GM19455 (cell line): Measurements from ENCODE around the gene WASF1.

Source experiments
- ATAC-seq: cut with Tn5 transposase; IDR thresholded peaks from one replicate; pipeline ENCODE4 v1.9.1; 2021; ENCODE audit not compliant: unreplicated experiment

WASF1 gene

DNA sequence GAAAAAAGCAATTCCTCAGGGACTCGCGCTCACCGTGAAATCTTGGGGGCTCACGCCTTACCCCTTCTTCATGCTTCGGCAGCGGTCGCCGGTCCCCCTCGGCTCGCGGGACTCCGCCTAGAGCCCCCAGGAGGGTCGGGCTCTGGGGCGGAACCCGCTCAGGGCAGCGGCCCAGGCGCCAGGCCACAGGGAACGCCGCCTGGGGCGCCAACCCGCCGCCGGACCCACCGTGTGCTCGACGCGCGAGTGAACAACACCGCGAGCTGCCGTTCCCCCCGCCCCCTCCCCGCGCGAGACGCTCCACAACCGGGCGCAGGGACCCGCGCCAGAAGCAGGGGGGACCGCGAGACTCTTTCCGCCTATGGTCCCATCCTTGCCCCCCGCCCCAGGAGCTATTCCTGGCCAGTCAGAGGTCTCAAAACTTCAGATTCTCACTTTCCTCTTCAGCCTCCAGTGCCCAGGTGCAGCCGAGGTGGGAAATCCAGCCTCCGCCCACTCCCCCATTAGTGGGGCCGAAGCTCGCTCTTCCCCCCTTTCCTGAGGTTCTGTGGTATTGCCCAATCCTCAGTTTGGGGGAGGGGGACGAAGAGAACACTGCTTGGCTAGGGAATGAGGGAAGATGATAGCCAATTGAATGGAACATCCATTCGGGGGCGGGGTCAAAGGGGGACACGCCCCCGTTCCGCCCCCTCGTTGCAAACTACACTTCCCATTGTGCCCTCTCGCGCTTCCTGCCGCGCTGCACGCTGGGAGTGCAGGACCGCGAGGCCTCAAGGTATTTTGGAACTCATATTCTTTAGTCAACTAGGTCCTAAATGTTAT is at the start of gene WASF1:
Gene WASF1, minus strand, starts transcription at position 265 of the 822 bp plus-strand sequence. CDS start 52,069 bp downstream, outside the sequence.
- ATAC-seq, result peak; percentile 86

- ATAC-seq, result no peak
Measured at GRCh38 chr6:110226261-110226660, 46.8 kb upstream of the WASF1 start.

- no peak for ATAC-seq
Measured at GRCh38 chr6:110221738-110222137, 42.3 kb upstream of the WASF1 start.

- no peak for ATAC-seq
Measured at GRCh38 chr6:110217266-110217665, 37.8 kb upstream of the WASF1 start.

DNA sequence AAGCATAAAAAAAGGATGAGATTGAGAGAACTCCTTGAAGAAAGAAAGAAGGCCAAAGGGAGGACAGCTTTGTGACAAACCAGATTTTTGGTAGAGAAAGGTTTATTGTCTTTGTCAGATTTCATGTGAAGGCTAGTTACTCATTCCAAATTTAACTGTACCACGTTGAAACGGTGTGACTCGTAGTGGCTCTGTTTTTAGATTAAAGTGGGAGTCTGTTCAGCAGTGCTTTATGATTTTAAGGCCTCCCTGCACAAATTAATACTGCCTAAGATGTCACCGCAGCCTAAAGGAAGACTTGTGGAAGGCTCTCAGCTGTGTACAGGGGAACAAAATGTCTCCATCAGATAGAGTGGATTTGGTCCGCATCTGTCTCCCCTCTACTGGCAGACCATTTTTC is 36.7 kb upstream of the WASF1 start:
- no peak for ATAC-seq

- ATAC-seq, result no peak
Measured at GRCh38 chr6:110214338-110214737, 34.9 kb upstream of the WASF1 start.

GRCh38 chr6:110211753-110212152 is 32.3 kb upstream of the WASF1 start:
- no peak for ATAC-seq

DNA sequence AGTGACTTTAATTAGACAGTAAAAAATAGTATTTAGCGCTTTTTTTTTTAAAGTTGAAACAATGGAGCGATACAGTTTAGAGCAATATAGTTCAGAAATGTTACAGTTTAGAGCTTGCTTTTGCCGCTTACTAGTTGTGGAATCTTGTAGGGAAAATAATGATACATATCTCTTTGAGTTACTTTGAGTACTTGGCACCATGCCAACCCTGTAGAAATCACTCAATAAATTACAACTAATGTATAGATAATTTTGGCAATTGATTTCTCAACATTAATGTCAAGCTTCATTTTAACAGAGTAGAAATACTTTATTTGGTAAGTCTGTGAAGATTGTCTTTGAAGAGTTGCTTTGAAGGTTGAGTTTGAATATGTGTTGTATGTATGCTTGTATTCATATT is 28.2 kb upstream of the WASF1 start:
- no peak for ATAC-seq

DNA sequence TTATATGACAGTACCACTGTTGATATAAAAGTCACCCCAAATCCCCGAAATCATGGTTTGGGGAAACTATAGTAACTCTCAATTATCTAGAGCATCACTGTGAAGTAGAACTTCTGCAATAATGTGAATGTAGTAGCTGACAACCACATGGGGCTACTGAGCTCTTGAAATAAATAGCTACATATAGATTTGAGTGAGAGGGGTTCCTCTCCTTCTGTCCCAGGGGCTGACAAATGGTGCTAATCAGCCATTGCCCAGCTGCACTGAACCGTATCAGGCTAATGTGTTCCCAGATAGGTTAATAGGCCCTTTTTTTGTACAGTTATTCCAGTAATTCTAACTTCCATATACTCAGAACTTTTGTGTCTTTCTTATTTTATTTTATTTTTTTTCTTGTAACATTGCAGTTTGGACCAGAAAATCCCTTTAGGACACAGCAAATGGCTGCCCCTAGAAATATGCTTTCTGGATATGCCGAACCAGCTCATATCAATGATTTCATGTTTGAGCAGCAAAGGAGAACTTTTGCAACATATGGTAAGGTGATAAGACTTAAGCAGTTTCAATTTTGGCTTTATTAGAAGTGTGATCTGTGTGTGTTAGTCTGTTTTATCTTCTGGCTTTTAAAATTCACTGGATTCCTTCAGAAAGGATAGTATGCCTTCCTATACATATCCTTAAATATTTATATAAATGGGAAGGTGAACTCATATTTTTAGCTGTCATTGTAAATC is 21.8 kb upstream of the WASF1 start:
- ATAC-seq, result no peak

DNA sequence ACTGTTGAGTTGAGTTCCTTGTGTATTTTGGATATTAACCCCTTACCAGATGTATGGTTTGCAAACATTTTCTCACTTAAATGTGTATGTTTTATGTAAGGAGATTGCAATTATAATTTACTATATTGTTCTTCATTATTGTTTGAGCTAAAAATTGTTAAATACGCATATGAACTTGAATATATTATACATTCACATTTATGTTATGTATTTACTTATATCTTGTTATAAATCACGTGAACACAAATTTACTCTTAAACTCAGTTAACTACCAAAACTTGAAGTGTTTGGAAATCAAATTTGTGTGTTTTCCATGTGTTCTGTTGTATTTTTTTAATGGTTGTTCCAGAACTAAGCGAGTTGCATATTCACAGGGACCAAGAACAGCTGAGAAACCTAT is 19.1 kb upstream of the WASF1 start:
- ATAC-seq, result no peak

GRCh38 chr6:110196874-110197273 is 17.4 kb upstream of the WASF1 start:
- ATAC-seq, result no peak

GRCh38 chr6:110195639-110196038 is 16.2 kb upstream of the WASF1 start:
- ATAC-seq, result no peak

DNA sequence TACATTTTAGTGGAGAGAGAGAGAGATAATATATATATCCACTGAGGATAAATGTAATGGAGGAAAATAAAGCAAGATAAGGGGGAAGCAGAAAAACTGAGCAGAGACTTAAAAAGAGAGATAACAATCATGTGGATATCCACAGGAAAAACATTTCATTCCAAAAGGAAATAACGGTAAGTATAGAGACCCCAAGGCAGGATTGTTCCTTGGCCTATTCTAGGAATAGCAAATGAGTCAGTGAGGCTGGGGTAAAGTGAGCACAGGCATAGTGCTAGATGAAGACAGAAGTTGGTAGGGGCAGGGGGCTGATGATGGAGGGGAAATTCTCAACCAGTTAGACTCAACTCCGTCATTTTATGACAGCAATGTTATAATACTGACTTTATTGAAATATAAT is 12.0 kb upstream of the WASF1 start:
- no peak for ATAC-seq

DNA sequence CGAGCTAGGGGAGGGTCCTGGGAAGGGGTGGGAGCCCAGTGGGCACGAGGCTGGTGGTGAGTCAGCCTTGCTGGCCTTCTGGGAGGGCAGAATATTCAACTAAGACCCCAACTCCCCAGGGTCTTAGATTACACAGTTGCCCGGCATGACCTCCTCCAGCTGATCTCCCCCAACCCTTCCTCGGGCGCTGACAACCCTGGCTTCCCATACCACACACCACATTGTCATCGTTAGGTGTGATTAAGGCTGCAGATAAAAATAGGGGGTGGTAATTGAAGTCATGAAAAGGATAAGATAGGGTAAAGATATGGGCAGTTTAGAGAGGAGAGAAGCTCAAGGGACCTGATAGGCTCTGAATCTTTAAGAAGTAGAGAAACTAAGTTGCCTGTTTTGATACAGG is 11.3 kb upstream of the WASF1 start:
- ATAC-seq, result no peak

DNA sequence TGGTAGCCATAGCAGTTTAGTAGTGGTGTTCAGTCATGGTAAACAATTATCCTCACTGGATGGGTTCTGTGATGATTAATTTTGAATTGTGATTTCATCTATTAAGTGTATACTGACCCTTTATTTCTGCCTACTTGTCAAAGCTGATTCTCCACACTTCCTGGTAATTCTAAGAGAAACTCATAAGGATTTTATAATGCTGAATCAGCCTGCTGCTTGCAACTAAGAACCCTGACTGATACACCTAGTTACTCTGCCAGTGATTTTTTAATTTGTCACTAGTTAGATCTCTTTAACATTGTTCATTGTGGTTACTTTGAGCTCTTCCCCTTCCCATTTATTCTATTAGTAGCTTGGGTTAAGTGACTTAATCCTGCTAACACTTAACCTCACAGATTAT is 9.3 kb upstream of the WASF1 start:
- no peak for ATAC-seq

DNA sequence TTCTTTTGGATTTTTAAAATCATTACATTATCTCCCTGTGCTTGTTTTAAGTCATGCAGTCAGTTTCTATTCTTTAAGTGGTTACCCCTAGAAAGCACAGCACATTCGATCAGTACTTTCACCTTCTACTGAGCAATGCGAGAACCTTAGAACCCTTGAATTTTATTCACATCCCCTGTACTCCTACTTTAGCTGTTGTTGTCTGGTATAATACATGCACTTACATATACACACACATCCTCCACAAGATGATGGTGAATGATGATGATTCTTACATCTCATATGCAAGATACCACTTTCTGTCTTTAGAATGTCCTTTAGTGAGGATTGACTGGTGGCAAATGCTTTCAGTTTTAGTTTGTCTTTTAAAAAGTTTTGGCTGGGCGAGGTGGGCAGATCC is 6.4 kb upstream of the WASF1 start:
- no peak for ATAC-seq

GRCh38 chr6:110183292-110183885 is 3.9 kb upstream of the WASF1 start:
- ATAC-seq, result no peak

- ATAC-seq, result no peak
Measured at GRCh38 chr6:110181131-110182030, 1.9 kb upstream of the WASF1 start.

GRCh38 chr6:110180228-110181008 is 948 bp upstream of the WASF1 start, which contains the start of gene CDC40:
CDC40 (plus strand) TSS chr6:110180427; CDS start chr6:110180445, 18 bp downstream.
- peak; percentile 51 for ATAC-seq
